Fibroblast of skin of right biceps (primary cell): ENCODE measurements around the gene FGD2.
"Not testable (repeated sequence)": the region's sequence is repeated elsewhere in the genome, so short reads cannot be mapped to it uniquely, and the experiment has no call there.

Source experiments
- DNase-seq: peaks from one replicate; pipeline ENCODE4 v3.0.0-alpha.2; 2013

The FGD2 gene

DNA sequence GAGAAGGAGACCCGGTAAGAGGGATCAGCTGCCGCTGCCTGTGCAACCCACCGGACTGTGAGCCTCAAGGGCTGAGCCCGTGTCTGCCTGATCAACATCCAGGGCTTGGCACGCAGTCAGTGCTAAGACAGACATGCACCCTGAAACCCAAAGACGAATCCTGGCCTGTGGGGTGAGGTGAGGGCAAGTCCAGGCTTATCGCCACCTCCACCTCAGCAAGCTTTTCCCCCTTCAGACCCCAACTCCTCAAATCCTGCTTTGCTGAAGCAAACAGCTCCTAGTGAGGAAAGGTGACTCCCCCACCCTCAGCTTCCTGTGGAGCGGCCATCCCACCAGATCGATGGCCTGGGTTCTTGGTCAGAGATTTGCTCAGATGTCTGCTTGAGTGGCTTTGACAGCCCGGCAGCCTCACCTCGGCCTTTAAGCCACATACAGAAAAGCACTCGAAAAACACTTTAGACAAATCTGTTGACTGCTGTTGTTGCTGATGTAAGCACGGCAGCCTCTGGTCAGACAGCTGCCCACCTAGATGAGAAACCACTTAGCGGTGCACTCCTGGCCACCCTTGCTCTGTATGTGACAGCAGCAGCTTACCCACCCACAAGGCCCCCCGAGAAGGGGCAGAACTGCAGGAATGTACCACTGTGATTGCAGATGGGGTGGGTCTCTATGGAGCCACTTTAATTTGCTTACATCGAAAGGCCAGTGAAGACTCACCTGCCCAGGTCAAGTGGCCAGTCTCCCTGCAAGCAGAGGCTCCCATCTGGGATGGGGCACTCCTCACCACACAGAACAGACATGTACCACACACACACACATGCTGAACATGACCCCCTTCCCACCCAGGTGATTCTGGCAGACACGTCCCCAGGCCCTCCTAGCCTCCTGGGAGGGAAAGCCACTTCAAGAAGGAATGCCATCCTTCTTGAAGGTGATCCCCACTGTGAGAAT lies 34.3 kb upstream of the FGD2 start:
- no peak for DNase-seq

DNA sequence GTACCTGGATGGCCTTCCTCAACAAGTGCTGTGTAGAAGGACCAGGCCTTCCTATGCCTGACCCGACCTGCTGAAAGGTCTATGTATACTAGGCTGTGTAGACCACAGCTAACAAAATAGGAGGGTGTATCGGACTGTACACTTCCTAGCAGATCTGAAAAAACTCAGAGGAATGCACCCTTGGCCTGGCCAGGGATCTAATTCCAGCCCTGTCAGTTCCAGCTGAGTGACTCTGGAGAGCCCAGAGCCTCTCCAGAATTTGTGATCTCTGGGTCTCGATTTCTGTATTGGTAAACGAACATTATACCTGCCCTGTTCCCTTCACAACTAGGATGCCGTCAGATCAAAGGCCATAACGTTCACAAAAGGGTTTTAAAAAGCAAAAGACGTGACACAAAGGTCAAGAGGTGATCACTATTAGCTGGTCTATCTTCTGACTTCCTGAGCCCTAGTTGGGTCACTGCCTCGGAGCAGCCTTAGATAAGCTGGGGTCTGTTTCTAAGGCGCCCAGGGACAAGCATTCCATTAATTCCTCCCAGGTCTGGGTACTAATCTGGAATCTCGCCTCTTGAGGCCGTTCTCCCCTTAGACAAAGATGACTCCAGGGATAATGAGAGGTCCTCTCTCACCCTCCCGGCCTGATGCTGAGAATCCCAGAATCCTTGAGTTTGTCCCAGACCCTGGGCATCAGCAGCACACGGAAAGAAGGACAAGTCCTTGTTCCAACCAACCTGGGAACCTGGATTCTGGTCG lies 33.4 kb upstream of the FGD2 start:
- no peak for DNase-seq

DNA sequence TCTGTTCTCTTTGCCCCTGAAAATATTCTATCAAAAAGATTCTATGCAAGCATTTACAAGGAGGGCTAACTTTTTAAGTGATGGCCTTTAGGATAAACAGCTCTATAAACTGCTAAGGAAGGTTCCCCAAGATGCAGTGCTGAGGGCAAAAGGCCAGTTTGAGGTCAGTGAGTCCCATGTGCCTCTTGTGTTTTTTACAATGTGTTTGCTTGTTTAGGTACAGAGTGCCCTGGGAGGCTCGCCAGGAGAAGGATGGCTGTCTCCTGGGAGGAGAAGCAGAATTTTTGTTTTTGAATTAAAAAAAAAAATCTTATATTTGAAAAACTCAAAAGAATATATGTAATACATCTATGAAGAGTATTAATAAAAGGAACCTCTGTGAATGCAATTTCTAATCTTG lies 32.3 kb upstream of the FGD2 start:
- no peak for DNase-seq

DNA sequence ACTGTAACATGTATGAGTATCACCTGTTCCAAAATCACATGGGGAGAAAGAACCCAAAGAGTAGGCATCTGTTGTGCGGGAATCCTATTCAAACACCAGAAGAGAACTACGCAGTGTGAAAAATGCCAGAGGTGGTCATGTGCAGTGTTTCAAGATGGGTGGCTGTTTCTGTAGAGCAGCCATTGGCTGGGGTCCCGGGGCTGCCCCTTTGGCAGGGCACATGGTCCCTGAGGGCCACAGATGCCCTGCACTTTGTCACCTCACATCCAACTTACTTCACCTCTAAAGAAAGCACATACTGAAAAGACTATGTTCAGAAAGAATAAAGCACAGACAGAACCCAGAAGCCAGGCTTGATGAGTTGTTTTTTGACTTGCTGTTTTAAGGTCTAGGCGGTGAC lies 31.8 kb upstream of the FGD2 start:
- no peak for DNase-seq

DNA sequence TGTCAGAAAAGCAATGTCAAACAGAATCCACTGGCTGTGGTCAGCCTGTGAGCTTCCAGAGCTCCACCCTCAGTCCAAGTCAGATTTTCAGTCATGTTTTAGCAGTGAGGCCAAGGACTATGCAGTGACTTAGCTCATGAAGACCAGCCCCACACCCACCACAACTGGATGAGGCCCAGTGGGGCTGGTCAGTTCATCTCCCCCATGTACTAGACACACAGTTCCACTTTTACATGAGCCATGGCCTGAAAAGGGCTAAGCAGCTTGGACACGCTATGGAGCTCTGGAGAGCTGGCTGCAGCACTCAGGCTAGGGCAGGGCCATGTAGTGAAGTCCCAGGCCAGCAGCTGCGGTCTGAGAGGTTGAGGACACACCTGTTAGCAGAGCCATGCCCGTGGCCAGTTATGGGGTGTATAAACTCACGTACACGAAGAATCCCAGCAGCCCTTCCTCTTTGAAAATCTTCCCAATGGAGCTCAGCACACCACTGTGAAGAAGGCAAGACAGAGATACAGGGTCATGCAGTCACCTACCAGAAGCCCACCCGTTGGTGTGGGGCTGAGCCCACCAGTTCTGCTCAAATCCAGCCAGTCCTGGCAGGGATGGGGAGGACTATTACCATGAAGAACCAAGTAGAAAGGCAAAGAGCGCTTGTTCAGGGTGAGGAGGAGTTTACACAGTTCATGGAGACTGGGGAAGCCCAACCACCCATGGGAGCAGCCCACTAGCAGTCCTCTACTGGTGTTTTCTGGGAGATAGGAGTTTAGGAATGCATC lies 30.0 kb upstream of the FGD2 start:
- DNase-seq: no peak

DNA sequence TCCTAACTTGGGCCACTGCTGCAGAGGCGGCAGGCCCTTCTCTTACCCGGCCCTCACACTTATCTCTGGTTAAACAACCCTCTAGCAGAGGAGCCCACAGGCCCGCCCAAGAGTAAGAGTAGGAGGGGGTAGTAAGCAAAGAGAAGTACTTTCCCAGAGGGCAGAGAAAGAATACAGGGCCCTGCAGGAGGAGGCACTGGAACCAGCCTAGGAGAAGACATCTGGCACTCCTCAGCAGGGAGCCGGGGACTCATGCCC lies 29.5 kb upstream of the FGD2 start:
- DNase-seq: no peak

DNA sequence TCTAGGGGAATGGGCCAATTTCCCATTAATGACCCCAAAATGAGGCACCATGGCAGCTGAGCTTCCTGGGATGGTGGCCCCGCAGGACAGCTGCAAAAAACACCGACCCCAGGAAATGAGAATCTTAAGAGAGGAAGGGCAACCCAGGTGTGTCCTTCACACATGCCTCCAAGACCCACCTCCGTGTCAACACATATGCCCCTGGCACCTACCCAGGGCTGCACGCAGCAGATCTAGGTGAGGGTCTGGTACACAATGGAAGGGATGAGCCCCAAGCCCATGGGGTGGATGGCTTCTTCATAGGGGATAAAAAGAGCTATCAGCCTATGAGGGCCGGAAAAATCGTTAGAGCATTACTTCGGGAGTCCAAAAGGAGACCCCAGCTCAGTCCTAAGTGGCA lies 28.9 kb upstream of the FGD2 start:
- no peak for DNase-seq

DNA sequence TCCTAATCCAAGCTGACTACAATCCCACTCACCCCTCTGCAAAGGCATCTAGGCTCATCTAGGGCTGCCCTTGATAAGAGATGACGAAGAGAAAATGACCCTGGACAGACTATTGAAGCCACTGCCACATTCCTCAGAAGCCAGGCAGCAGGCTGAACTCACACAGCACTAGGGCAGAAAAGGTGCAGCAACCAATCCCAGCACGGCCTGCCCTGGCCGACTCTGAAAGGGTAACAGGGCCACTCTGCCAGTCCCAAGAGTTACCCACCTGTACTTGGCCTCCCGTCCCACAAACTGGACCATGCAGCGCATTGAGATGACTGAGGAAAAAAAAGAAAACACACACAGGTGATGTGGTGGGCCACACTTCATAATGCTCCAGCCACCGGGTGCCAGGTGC lies 28.5 kb upstream of the FGD2 start:
- DNase-seq: no peak

DNA sequence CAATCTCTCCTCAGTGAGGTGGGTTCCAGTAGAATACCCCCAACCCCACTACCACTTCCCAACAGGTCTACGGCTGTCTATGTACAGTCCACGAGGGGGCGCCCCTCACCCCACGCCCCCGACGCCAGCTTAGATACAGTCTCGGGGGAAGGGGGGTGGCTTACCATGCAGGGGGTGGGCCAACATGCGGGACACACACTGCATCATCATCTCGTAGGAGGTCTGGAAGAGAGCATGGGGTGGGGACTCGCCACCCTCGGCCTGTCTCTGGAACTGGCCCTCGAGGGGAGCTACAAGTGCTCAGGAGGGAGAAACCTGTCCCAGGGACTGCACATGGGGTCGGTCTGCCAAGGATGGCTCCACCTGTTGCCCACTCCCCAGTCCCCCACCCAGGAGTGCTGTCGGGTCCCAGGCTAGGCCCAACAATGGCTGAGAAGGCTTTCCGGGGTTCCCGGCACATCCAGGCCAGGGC lies 27.9 kb upstream of the FGD2 start:
- no peak for DNase-seq

DNA sequence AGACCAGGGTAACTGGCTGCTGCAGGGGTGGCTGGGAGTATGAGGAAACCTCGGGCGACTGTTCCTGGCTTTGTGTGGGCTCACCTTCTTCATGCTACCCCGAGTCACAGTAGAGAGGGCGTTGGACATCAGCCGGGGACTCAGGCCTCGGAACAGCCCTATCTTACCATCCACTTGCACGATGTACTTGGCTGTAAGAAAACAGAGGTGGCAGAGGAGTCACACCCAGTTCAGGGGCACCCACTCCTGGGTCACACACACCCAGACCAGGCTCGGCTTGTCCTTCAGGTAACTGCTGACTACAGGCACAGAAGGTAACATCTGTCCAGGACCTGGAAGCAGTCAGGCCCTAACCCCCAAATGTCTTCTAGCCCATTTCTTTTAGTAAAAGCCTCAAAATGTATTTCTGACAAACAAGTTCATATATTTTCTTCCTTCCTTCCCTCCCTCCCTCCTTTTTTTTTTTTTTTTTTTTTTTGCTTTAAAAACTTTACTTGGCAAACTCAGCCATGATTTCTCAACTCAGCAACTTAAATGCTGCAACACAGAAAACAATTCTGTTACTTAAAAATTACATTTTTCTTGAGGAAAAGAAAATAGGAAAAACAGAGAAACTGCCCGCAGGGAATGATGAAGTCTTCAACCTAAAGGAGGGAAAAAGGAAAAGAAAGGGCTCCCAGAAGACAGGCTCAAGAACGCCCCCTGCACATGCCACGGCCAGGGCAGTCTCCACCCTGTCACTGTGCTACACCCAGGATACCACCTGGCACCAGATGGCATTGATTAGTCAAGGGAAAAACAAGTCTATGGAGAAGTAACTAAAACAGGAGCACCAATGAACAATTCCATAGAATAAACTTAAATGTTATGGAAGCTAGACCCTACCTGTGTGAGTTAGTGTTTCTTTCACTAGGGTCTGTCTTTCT lies 26.8 kb upstream of the FGD2 start:
- no peak for DNase-seq

DNA sequence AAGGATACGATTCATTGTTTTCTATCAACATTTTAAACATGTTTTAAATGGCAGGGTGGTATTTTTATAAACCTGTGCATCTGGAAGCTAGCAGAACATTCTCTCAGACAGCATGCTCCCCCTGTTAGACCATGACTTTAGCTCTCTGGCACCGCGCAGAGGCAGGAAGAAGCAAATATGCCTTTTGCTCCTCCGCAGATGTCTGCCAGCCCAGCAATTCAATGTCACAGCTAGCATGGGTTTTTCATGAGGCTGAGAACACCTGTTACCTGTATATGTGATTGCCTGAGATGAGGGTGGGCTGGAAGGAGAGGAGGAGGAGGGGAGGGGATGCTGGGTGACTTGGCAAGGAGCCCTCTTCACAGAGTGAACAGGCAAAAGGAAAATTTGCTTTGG lies 26.1 kb upstream of the FGD2 start:
- DNase-seq: peak; percentile 60

DNA sequence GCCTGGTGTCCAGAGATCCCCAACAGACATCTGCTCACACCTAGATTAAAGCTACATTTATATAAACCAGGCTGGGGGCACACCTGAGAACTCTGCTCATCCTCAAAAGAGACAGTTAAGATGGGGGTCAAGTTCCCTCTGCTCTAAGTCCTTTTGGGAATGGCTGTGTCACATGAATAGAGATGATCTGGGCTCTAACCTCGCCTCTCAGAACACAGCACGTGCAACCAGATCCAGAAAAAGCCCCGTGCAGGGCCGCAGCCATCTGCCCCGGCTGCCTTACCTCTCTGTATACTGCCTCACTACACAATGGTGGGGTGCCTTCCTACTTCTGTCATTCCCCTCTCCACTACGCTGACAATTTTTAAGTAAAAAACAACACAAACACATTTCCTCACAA lies 25.3 kb upstream of the FGD2 start:
- DNase-seq: no peak

DNA sequence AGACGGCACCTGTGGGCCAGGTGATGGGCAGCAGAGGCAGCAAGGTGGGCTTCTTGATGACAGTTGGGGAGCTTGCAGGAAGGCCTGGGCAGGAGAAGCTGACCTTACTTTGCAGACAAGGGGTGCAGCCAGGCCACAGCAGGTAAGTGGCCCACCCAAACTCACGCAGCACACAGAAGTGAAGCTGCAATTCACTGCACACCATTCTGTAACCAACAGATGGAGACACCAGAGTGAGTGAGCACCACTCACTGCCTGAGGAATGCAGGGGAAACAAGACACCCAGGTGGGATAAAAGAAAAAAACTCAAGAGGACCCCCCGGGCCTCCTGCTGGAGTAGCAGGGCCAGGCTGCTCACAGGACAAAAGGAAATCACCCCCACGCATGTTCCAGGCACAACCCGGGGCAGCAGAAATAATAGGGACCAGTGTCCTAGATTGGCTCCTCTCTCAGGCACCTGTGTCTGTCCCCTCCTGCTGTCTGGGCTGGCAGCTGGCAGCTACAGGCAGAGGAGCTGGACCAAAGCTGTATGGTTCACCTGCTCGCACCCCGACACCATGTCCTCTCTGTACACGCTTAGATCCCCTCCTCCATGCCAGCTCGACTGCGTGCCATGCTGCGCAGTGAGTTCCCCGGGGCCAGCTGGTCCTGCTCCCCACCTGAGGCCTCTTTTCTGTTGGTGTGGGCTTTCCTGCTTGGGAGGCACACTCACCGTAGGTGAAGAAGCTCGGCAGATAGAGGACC lies 24.4 kb upstream of the FGD2 start:
- DNase-seq: no peak

DNA sequence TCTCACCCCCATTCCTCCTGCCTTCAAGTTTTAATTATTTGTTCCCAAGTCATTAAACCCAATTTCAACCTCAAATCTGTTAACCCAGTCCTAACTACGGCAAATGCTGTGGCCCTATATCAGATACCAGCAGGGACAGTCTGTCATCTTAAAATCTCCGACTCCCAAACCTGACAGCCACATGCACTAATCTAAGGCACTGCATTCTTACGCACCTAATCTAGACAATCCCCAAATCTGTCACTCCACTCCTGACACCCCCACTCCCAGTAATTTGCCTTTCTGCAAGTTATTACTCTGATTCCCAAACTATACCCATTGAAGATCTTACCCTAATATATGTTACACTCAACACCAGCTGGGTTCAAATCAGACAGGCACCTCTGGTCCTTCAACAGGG lies 21.9 kb upstream of the FGD2 start:
- no peak for DNase-seq

DNA sequence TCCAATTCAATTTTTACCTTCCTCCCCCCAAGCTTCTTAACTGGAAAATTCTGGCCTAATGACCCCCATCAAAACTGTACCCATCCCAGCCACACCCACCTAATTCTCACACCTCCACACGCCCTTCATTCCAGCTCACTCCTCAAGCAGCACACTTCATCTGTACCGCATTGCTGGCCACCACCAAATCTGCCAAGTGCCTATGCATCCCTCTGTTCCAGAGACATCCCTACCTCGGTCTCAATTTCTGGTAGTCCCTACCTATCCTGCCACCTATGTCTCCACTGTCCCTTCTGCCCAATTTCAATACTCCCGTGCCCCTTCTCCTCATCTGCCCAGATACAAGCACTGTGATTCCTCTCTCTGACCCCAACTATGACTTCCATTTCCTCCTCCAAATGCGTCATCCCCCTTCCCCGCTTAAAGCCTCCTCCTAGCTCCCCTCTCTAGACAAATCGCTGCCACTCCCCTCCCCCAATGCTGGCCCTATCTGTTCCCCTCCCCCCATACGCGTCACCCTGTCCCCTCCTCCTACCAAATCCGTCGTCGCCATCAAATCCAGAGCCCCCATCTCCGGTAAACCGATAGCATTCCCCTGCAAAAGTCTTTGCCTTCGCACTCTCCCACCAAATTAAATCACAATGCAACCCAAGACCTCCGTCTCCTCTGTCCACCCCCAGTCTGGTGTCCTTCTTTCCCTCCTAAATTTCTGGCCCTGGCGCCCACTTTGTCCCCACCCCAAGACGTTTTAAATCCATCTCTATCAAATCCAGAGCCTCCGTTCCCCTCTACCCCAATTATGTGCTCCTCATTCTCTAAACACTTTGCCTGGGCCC lies 20.7 kb upstream of the FGD2 start:
- DNase-seq: peak; percentile 88

DNA sequence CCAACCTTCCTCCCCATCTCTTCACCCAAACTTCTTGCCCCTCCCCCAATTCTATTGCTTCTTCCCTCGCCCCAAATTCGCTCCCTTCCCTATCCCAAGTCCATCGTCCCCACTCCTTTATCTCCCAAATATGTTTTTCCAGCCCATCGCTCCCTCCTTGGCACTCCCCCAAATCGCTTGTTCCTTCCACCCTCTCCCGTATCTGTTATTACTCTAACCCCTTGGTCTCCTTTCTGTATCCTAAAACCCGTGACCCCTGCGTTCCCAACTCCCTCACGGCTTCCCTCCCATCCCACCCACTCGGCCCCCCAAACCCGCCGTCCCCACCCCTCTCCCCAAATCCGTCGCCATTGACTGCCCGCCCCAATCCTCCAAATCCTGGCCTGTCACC lies 20.0 kb upstream of the FGD2 start:
- DNase-seq: no peak

DNA sequence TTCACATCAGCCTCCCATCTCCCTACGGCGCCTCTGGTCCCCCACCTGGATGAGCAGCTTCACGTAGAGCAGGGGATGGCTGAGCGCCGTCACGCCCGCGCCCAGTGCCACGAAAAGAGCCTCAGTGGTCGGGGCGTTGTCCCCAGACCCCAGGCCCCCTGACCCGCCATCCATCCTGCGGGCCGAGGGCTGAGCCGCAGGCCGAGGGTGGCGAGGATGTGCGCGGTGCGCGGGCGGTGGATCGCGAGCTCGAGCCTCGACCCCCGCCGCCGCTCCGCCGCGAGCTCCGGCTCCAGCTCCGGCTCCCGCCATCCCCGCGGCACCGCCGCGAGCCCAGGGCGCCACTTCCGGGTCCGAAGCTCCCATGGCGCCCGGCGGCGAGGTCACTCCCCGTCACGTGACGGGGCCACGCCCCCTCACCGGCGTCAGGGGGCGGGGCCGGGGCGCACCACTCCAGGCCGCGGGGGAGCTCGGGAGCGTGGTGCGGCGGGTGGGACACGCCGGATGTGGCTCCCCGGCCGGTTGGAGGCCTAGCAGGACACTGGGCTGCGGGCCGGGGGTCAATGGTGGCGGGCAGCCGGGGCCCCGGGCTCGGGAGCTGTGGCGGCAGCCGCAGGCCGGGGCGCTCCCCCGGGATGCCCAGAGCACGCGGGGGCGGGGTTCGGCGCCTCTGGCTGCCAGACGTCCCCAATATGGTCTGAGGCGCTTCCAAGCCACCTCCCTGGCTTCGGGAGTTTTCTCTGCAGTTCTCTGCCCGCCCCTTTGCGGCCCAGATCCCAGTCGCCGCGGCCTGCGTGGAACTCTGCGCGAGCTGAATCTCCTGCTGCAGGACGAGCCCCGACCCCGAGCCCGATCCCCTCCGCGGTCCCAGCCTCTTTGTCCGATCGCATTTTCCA lies 19.4 kb upstream of the FGD2 start, which contains the start of gene MTCH1:
MTCH1 (minus strand) TSS at position 389 of the 896 bp plus-strand sequence; CDS start at position 366, 23 bp downstream.
- peak; percentile 91 for DNase-seq

DNA sequence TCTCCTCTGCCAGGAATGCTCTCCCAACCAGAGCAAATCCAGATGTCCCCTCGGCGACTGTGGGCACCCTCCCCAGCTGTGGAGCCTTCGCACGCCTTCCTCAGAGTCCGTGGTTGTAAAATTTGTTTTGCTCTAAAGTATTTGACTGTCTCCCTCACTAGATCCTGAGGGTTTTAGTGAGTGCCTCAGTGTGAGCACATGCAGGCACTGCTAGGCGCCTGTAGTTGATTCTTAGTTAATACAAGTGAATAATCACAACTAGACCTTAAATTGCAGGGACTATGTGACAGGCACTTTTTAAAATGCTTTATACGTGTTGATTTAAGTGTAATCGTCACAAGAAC lies 18.8 kb upstream of the FGD2 start:
- DNase-seq: no peak

DNA sequence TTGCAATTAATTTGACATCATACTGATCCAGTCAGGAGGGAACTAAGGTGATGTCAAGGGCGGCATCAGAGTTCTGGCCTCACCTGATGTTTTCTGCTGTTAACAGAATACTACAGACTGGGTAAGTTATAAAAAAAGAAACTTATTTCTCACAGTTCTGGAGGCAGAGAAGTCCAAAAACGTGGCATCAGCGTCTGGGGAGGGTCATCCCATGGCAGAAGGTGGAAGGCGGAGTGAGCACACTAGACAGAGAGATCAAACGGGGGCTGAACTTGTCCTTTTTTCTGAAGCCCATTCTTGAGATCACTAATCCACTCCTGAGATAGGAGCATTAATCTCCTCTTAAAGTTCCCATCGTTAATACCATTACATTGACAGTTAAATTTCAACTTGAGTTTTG lies 16.2 kb upstream of the FGD2 start:
- no peak for DNase-seq

DNA sequence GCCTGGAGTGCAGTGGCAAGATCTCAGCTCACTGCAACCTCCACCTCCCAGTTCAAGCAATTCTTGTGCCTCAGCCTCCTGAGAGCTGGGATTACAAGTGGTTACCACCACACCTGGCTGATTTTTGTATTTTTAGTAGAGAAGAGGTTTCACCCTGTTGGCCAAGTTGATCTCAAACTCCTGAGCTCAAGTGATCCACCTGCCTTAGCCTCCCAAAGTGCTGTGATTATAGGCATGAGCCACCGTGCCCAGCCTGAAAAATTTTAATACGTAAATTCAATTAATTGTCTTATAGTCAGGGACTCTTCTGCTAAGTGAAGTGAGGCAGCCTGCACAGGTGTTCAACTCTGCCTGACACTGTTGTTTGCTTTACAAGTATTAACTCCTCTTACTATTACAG lies 15.1 kb upstream of the FGD2 start:
- DNase-seq: not testable (repeated sequence)
